ENCODE results near the gene SLC16A8. TPM values are rescaled to one million over a fixed set of nuclear protein-coding genes. Genes with fewer than 3 reads are reported as not detected.

SLC16A8 gene
- total and polyA plus RNA-seq, 2 experiments from 2014 or later = 0.52 to 0.66 TPM

GRCh38 chr22:38112381-38112780 lies 28.4 kb upstream of the SLC16A8 start:
- no peaks in the 10 kb centered on the region for H3K36me3 ChIP-seq (ENCODE audit: insufficient read depth)
- H3K4me3 Mint-ChIP-seq = no peak overlapping the region

More at GRCh38 chr22:38112381-38112780, 28.4 kb upstream of the SLC16A8 start:
- Mint-ChIP-seq H3K27ac (no peak overlapping the region), H3K9me3 (peaks cover 5% of the 10 kb centered on the region; the same call in 2 of the 3 replicates), H3K36me3 (ENCODE audit: low read depth) (peaks cover 3% of the 10 kb centered on the region; the same call in 1 of the 3 replicates), H3K4me1 (peaks cover 11% of the 10 kb centered on the region; the same call in 2 of the 3 replicates), H3K27me3 (ENCODE audit: insufficient read depth, low read depth, poor library complexity) (peaks cover 29% of the 10 kb centered on the region)
- no peaks in the 10 kb centered on the region for H3K9me2 ChIP-seq (ENCODE audit: insufficient read depth)
- no peak overlapping the region for H2AFZ ChIP-seq
- no peaks in the 10 kb centered on the region for H3K27me3 ChIP-seq (ENCODE audit: insufficient read depth)
- H3K79me2 ChIP-seq (replicated peaks; ENCODE audit: insufficient read depth) = no peaks in the 10 kb centered on the region
- no peaks in the 10 kb centered on the region for H4K20me1 ChIP-seq (replicated peaks; ENCODE audit: insufficient read depth)
- no peak overlapping the region for H3K27ac ChIP-seq (ENCODE audit: low read depth)
- no peak for ATAC-seq
- no peak for DNase-seq (ENCODE audit: low spot score)
- H3K4me2 ChIP-seq = no peak overlapping the region
- TF ChIP-seq REST (IDR thresholded peaks at IDR 0.05; ENCODE audit: unreplicated experiment) (no peak), POLR2AphosphoS5 (IDR thresholded peaks at IDR 0.05; ENCODE audit: low read depth) (no peak), ZNF331 (CRISPR knock-in tag; IDR thresholded peaks at IDR 0.05; ENCODE audit: low read depth) (no peak), ZNF114 (CRISPR knock-in tag; IDR thresholded peaks at IDR 0.05) (no peak), ETS1 (IDR thresholded peaks at IDR 0.05) (no peak), NANOG (IDR thresholded peaks at IDR 0.05; ENCODE audit: borderline replicate concordance) (no peak), JUNB (IDR thresholded peaks at IDR 0.05; ENCODE audit: unreplicated experiment) (no peak), CTCF (conservative IDR thresholded peaks at IDR 0.05; ENCODE audit: low read depth in 2 of 2) (no peak), CREB1 (CRISPR knock-in tag; IDR thresholded peaks at IDR 0.05; ENCODE audit: low read depth) (no peak), STAT1 (IDR thresholded peaks at IDR 0.05; ENCODE audit: unreplicated experiment) (no peak)
- peaks cover 7% of the 10 kb centered on the region for H3F3A ChIP-seq (replicated peaks; ENCODE audit: low read depth)
- H3K4me1 ChIP-seq (ENCODE audit: insufficient read depth) = peaks cover 8% of the 10 kb centered on the region; the same call in 1 of the 2 replicates
- H3K4me3 ChIP-seq = no peak overlapping the region
